Inflammatory macrophage treated with lipopolysaccharide for 4 hours (primary cell): ENCODE results near the gene MCM9.
"Not testable (repeated sequence)": the region's sequence is repeated elsewhere in the genome, so short reads cannot be mapped to it uniquely, and the experiment has no call there.

Experiments used
- DNase-seq: peaks from one replicate; pipeline ENCODE4 v3.0.0-alpha.2; 2020

MCM9 gene

DNA sequence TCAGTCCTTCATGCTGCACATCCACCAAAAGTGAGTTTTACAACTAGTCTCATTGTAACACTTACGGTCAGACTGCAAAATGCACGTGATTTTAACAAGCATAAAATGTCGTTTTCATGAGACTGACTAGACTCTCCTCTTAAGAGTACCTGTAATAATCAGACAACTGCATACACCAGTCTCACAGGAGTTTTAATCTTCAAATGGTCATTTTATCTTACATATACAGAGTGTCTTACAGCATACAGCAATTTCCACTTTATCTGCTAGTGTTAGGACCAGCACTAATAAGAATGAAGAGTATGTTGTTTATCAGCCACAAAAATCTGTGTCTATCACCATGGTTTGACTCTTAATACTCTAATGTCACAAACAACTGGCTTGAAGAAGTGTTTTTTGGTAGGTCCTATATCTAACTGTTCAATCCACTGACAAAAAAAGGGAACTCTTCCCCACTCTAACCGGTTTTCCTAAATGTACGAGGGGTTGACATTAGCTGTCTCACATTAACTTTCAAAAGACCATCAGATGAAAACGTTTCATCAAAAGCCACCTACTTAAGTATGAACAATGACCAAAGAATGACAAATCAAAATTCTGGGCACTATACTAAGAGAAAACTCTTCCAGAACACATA lies 42.5 kb downstream of the MCM9 start:
- peak; percentile 33 for DNase-seq

DNA sequence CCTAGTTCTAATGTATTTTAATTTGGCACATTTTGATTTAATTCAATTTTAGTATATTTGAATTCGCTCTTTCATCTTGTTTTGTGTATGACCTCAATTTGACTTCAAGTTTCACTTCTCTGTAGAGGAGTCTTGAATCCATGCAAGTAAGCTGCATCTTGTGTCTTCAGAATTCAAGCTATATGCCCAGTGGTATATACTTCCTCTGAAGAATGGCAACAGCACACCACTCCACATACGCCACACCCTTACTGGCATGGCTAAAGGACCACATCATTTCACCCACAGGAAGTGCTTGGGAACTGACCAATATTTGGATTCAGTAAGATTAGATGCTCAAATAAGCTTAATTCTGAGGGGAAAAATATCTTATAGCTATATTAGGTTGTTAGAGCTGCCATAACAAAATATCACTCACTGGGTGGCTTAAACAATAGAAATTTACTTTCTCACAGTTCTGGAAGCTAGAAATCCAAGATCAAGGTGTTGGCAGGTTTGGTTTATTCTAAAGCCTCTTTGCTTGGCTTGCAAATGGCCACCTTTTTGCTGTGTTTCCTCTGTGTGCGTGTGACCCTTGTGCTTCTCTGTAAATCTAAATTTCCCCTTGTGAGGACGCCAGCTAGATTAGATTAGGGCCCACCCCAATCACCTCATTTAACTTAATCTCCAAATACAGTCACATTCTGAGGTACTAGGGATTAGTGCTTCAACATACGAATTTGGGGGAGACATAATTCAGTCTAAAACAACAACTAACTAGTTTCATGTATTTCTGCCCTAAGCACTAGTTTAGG lies 43.8 kb downstream of the MCM9 start:
- peak; percentile 76 for DNase-seq

DNA sequence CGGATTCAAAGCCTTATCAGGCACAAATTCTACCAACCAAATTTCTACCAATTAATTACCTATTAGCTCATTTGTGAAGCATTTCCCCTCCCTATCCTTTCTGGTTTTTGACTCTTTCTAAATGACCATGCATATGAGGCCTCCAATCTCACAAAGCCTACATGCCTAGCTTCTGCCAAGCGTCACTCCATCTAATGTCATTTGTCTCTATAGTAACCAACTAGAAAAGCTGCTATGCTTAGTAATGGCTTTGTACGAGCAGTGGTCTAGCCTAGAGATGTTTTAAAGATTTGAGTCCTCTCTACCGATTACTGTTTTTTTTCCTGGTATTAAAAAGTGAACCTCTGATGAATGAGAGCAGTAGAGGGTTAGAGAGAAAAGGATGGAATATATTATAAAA lies 45.8 kb downstream of the MCM9 start:
- DNase-seq: no peak

DNA sequence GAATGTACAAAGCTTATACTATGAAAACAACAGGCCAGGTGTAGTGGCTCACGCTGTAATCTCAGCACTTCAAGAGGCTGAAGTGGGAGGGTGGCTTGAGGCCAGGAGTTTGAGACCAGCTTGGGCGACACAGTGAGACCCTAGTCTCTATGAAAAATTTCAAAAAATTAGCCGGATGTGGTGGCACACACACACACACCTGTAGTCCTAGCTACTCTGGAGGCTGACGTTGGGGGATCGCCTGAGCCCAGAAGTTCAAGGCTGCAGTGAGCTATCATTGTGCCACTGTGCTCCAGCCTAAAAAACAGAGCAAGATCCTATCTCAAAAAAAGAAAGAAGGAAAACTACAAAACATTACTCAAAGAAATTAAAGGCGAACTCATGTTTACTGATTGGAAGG lies 48.3 kb downstream of the MCM9 start:
- no peak for DNase-seq

DNA sequence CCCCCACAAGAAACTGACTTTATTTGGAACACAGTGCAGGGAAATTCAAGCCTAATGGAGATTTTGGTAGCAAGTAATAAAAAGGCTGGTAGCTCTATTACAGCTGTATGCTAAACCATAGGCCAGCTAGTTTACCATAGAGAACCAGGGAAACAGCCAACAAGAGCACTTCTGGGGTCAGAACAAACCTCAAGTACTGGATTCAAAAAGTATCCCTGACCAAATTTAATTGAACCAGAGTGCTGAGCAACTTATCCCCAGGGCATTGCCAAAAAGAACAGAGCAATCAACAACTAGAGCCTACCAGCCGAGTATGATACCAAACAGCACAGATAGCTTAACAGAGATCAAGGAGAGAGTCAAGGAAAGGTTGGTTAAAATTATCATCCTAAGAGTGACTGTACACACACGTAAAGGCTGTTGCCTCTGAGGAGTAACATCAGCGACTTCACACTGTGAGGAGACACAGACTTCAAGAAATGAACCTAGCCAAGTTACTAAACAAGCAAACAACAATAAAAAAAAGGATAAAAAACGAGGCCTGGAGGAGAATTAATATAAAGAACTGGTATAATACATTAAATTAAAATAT lies 52.5 kb downstream of the MCM9 start:
- DNase-seq: no peak

DNA sequence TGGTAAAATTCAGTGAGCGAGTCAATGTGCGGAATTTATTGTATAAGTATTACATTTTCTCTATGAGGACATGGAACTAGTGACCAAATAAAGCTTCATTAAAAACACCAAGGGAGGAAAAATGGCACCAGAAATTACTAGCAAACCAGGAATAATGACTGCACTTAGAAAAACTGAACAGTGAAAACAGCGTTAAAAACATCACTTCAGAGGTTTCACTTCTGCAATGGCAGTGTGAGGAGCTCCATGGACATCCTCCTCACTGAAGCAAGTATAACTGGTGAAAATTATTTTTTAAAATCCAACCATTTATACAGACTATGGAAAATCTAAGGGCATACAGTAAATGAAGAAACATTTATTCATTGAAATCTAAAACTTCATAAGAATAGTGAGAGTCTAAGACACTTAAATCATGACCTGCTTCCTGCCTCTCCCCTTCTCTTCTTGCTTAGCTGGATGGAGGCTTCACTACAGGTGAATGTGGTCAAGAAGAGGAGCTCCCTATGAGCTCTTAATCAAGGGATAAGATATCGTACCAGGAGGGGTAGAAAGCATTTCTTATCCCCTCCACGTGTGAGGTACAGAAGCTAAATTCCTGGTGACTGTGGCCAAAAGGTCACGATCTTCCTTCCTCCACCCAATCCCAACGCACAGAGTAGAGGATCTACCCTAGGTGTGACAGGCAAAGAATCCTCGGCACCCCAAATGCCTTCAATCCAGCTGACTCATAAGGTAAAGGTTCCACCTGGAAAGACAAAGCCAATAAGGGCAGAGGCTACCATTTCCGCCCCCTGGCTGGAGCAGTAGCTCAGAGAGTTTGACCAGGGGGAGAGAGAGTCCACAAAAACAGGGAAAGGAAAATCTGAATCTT lies 53.3 kb downstream of the MCM9 start:
- peak; percentile 39 for DNase-seq

DNA sequence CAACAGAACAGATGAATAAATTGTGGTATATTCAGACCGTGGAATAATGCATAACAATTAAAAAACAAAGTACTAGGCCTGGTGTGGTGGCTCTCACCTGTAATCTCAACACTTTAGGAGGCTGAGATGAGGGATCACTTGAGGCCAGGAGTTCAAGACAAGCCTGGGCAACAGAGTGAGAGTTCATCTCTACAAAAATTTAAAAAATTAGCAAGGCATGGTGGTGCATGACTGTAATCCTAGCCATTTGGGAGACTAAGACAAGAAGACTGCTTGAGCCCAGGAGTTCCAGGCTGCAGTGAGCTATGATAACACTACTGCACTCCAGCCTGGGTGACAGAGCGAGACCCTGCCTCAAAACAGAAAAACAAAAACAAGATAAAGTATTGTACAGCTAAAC lies 57.2 kb downstream of the MCM9 start:
- no peak for DNase-seq

DNA sequence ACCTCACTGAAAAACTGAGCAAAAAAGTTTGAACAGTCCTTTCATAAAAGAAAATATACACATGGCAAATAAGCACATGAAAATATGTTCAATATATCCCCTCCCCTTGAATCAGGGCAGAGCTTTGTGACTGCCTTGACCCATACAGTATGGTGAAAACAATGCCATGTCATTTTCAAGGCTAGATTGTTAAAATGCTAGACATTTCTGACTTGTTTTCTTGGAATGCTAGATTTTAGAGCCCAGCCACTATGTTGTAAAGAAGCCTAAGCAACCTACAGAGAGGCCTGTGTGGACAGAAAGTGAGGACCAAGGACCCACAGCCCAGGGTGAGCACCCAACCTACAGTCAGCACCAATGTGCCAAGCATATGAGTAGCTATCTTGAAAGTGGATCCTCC lies 58.1 kb downstream of the MCM9 start:
- DNase-seq: no peak

DNA sequence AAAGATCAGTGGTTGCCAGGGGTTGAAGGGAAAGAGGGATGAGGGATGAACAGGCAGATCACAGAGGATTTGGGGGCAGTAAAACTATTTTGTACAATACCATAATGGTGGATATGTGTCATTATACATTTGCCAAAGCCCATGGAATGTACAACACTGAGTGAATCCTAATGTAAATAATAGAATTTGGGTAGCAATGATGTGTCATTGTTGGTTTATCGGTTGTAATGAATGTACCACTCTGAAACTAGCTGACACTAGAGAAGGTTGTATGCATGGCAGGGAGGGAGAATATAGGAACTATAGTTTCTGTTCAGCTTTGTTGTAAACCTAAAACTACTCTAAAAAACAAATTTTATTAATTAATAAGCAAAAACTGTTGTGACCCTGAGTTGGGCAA lies 58.8 kb downstream of the MCM9 start:
- no peak for DNase-seq

DNA sequence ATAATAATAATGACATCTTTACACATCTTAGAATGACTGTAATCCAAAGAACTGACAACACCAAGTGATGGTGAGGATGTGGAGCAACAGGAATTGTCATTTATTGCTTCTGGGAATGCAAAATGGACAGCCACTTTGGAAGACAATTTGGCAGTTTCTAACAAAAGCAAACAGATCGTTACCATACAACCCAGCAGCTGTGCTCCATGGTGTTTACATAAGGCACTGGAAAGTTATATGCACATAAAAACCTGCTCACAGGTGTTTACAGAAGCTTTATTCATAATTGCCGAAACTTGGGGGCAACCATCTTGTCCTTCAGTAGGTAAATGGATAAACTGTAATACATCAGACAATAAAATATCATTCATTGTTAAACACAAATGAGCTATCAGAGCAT lies 59.3 kb downstream of the MCM9 start:
- no peak for DNase-seq

DNA sequence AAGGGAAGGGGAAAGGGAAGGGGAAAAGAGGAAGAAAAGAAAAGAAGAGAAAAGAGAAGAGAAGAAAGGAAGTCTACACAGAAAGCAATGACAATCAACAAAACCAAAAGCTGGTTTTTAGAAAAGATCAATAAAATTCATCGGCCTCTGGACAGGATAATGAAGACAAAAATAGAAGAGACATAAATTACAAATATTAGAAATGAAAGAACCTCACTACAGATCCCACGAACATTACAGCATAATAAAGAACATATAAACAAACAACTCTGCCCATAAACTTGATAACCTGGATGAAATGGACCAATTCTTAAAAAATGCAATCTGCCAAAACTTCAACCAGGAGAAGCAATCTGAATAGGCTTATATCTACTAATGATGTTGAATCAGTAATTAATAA lies 61.7 kb downstream of the MCM9 start:
- DNase-seq: no peak

DNA sequence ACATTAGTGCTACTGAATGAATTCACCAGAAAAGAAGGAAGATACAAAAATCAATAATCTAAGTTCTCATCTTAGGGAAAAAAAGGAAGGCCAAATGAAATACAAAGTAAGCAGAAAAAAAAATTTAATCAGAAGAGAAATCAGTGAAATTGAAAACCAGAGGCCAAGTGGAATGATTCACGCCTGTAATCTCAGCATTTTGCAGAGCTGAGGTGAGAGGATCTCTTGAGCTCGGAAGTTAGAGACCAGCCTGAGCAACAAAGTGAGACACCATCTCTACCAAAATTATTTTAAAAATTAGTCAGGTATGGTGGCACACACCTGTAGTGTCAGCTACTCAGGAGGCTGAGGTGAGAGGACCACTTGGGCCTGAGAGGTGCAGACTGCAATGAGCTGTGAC lies 62.2 kb downstream of the MCM9 start:
- no peak for DNase-seq

DNA sequence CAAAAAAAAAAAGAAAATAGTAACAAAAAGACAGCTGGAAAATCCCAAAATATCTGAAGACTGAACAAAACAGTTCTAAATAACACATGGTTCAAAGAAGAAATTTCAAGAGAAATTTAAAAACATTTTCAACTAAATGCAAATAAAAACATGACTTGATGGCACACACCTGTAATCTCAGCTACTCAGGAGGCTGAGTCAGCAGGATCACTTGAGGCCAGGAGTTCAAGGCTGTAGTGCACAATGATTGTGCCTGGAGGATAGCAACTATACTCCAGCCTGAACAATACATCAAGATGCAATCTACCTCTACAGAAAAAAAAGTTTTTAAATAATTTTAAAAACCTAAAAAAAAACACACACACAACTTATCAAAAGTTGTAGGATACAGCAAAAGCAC lies 62.6 kb downstream of the MCM9 start:
- no peak for DNase-seq

DNA sequence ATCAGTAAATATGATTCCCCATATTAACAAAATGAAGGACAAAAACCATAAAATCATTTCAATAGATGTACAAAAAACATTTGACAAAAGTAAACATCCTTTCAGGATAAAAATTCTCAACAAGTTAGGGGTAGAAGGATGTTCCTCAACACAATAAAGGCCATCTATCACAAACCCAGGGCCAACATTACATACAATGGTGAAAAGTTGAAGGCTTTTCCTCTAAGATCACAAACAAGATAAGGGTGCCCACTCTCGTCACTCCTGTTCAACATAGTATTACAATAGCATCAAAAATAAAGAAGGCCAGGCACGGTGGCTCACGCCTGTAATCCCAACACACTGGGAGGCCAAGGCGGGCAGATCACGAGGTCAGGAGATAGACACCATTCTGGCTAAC lies 63.6 kb downstream of the MCM9 start:
- no peak for DNase-seq

DNA sequence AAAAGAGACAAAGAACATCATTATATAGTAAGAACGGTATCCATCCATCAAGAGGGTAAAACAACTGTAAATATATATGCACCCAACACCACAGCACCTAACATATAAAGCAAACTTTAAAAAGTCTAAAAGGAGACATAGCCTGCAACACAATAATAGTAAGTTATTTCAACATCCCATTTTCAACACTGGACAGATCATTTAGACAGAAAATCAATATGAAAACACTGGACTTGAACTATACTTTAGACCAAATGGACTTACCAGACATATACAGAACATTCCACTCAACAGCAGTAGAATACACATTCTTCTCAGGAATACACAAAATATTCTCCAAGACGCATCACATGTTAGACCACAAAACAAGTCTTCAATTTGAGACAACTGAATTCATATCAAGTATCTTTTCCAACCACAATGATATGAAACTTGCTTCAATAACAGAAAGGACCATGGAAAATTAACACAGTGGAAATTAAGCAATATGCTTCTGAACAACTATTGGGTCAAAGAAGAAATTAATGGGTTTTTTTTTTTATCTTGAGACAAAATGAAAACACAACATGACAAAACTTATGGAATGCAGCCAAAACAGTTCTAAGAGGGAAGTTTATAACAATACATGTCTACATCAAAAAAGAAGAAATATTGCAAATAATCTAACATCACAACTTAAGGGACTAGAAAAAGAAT lies 64.9 kb downstream of the MCM9 start:
- DNase-seq: peak; percentile 35

DNA sequence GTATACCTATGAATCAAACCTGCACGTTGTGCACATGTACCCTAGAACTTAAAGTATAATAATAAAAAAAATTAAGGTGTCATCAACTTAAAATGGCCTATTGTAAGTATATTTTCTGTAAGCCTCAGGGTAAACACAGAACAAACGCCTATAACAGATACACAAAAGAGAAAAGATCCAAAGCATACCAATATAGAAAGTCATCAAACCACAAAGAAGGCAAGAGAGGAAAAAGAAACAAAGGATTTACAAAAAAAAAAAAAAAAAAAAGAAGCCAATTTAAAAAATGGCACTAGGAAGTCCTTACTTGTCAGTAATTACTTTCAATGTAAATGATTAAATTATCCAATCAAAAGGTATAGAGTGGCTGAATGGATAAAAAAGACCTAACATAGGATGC lies 65.6 kb downstream of the MCM9 start:
- no peak for DNase-seq

DNA sequence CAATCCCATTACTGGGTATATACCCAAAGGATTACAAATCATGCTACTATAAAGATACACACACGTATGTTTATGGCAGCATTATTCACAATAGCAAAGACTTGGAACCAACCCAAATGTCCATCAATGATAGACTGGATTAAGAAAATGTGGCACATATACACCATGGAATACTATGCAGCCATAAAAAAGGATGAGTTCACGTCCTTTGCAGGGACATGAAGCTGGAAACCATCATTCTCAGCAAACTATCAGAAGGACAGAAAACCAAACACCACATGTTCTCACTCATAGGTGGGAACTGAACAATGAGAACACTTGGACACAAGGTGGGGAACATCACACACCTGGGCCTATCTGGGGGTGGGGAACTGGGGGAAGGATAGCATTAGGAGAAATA lies 66.1 kb downstream of the MCM9 start:
- DNase-seq: not testable (repeated sequence)

DNA sequence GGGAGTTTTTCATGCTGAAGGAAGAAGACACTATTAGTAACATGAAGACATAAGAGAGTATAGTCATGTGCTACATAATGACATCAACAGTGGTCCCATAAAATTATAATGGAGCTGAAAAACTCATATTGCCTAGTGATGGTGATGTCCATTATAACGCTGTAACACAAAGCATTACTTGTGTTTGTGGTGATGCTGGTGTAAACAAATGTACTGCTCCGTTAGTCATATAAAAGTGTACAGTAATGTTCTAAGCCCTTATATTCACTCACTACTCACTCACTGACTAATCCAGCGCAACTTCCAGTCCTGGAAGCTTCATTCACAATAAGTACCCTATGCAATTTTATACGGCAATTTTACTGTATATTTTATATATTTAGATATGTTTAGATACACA lies 67.8 kb downstream of the MCM9 start:
- DNase-seq: no peak

DNA sequence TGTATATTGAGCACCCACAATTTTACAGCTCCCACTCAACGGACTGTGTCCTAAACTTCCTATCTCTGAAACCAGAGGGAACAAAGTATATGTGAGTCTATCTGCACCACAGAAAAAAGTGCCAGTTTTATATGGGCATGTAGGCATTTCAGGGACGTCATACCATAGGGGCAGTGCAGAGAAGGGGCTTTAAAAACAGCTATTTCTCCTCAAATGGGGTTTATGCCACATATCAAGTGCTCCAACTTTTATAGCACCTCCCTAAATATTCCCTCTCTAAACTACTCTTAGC lies 69.9 kb downstream of the MCM9 start:
- no peak for DNase-seq

DNA sequence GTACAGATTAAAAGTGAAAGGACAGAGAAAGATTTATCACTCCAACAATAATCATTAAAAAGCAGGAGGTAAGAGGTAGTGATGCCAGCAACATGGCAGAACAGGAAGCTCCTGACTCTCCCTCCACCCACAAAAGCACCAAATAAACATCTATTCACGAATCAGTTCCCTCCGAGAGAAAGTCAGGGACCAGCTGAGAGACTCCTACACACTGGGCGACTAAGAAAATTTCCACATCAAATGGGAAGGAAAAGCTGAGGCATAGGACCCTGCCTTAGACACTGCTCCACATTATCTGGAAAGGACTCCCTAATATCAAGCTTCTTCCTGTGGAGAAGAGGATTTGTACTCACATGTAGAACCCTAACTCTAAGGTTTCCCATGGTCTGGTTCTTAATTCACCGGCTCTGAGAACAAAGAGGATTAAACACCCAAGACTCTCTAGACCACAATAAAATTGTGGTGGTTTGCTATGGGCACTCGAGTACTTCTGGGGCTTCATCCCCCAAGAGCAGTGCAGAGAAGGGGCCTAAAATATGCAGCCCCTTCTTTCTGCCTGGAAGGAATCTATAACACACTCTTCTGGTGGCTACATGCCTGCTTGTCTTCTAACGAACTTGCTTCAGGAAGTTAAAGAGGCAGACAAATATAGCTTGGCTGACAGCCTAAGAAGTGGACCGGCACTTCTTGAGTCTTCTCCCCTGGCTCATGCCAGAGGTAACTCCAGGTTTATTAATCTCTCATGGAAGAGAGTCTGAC lies 70.4 kb downstream of the MCM9 start:
- DNase-seq: peak; percentile 44

DNA sequence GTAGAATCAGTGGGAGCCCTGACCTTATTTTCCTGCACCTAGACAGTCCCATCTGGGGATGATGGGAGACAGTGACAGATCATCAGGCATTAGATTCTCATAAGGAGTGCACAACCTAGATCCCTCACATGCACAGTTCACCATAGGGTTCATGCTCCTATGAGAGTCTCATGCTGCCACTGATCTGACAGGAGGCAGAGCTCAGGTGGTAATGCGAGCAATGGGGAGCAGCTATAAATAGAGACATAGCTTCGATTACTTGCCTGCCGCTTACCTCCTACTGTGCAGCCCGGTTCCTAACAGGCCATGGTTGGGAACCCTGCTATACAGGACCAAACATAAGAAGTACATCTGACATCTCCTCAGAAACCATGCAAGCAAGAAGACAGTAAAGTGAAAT lies 72.5 kb downstream of the MCM9 start:
- DNase-seq: no peak

DNA sequence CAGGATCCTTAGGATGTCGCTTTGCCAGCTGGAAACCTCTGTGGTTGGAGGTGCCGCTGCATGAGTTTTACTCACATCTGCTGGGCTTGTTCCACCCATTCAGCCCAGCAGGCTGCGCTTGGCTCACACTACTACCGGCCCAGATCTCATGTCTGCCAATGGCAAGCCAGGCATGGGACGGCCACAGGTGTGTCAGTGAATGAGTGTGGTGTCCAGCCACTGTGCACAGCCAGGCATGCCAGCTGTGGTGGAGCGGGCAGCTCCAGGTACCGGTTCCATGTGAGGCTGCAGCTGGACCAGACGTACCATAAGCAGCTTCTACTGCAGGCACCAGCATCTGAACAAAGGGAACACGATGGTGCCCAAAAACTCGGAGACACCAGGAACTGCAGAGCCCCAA lies 74.1 kb downstream of the MCM9 start:
- no peak for DNase-seq
